ENCODE data around the gene MAMDC2. TPM values are rescaled to one million over a fixed set of nuclear protein-coding genes. Genes with fewer than 3 reads are reported as not detected.

Gene MAMDC2
- polyA plus RNA-seq, 2 of the 4 experiments (the other 2 are of a cell fraction) = 0.30 to 0.34 TPM

DNA sequence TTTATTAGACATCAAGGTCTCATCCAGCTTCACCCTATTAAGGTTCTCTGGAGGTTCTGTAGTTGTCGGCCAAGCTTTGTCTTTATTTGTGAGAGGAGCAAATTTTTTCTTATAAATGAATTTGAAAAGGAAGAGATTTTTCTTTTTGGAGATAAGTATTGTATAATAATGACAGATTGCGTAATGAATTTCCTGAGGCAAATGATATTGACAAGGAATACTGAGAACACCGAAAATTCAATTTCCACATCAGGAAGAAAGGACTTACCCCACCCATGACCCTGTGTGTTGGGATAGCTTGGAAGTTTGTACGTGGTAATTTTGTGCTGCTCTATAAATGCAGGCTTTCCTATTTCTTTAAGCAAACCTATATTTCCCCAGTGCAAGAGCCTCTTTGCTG lies 53.5 kb downstream of the MAMDC2 start:
- FAIRE-seq (no peak), ATAC-seq (no peak), DNase-seq (ENCODE audit: low read depth in 1 of 2, low spot score in 1 of 2) (no peak)
- H3K4me1 ChIP-seq = no peaks in the 10 kb centered on the region
- H3K4me3 ChIP-seq = no peak overlapping the region
- WGBS (ENCODE audit: missing lambda C conversion rate) = 29% methylated on average over 4 of the region's 4 CpGs
- no peak for TF ChIP-seq RARB (CRISPR knock-in tag; IDR thresholded peaks at IDR 0.05)
- no peaks in the 10 kb centered on the region for H3K9me3 ChIP-seq
- H3K27ac ChIP-seq = no peak overlapping the region
- POLR2A ChIA-PET = no interaction called here
- no peak overlapping the region for H3K4me2 ChIP-seq
- CTCF ChIA-PET = interaction anchor here (1.2 kb wide), 1 partner anchor 14 kb away, joined by 5 read pairs; no protein-coding TSS in a partner anchor

GRCh38 chr9:70100362-70100761 lies 56.7 kb downstream of the MAMDC2 start:
- no peak overlapping the region for H3K27ac ChIP-seq
- WGBS (ENCODE audit: missing lambda C conversion rate) = 42% methylated on average over 4 of the region's 4 CpGs
- POLR2A ChIA-PET = no interaction called here
- no peaks in the 10 kb centered on the region for H3K4me1 ChIP-seq
- TF ChIP-seq CBX2 (IDR thresholded peaks at IDR 0.05; ENCODE audit: borderline replicate concordance, low read depth) (no peak), PBX3 (IDR thresholded peaks at IDR 0.05) (no peak), NR3C1 (IDR thresholded peaks at IDR 0.05) (no peak), POLR2A (IDR thresholded peaks at IDR 0.05; ENCODE audit: low read length) (no peak), ELK1 (IDR thresholded peaks at IDR 0.05; ENCODE audit: low read depth, low read length) (no peak), EHMT2 (IDR thresholded peaks at IDR 0.05; ENCODE audit: low read depth) (no peak), MAFK (IDR thresholded peaks at IDR 0.05; ENCODE audit: partially characterized antibody) (no peak), ZSCAN20 (CRISPR knock-in tag; IDR thresholded peaks at IDR 0.05) (no peak), NPAS2 (CRISPR knock-in tag; IDR thresholded peaks at IDR 0.05; ENCODE audit: borderline replicate concordance) (no peak)
- TF ChIP-seq, protein P1, sequence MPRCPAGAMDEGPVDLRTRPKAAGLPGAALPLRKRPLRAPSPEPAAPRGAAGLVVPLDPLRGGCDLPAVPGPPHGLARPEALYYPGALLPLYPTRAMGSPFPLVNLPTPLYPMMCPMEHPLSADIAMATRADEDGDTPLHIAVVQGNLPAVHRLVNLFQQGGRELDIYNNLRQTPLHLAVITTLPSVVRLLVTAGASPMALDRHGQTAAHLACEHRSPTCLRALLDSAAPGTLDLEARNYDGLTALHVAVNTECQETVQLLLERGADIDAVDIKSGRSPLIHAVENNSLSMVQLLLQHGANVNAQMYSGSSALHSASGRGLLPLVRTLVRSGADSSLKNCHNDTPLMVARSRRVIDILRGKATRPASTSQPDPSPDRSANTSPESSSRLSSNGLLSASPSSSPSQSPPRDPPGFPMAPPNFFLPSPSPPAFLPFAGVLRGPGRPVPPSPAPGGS (IDR thresholded peaks at IDR 0.05) = no peak
- peak in 1 of 2 experiments; percentile 48; a peak in 3 of 6 replicates for ATAC-seq
- no peaks in the 10 kb centered on the region for H3K9me3 ChIP-seq
- CTCF ChIA-PET = interaction anchor here (5.0 kb wide), 1 partner anchor 12 kb away, joined by 29 read pairs; no protein-coding TSS in a partner anchor
- peak in 1 of 2 experiments; percentile 46 for DNase-seq (ENCODE audit: low read depth in 1 of 2, low spot score in 1 of 2)
- H3K4me3 ChIP-seq = no peak overlapping the region
- H3K4me2 ChIP-seq = no peak overlapping the region
- FAIRE-seq = no peak

DNA sequence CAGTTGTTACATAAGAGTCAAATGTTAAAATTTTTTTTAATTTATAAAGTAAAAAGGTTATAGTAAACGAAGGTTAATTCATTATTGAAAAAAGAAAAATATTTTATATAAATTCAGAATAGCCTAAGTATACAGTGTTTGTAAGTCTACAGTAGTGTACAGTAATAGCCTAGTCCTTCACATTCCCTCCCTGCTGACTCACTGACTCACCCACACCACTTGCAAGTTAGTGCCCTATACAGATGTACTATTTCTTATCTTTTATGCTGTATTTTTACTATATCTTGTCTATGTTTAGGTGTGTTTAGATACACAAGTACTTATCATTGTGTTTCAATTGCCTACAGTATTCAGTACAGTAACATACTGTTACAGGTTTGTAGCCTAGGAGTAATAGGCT lies 57.6 kb downstream of the MAMDC2 start:
- Histone ChIP-seq H3K9me3 (no peaks in the 10 kb centered on the region), H3K4me3 (no peak overlapping the region), H3K4me1 (no peaks in the 10 kb centered on the region), H3K27ac (no peak overlapping the region), H3K4me2 (no peak overlapping the region)
- ChIA-PET CTCF (interaction anchor here (5.0 kb wide), 1 partner anchor 11 kb away, joined by 29 read pairs; no protein-coding TSS in a partner anchor), POLR2A (no interaction called here)
- DNase-seq (ENCODE audit: low read depth in 1 of 2, low spot score in 1 of 2) = no peak
- WGBS (ENCODE audit: missing lambda C conversion rate) = 2% methylated on average over 1 of the region's 1 CpG
- TF ChIP-seq JUNB (IDR thresholded peaks at IDR 0.05) (no peak), GATA3 (IDR thresholded peaks at IDR 0.05; ENCODE audit: borderline replicate concordance) (no peak)
- no peak for FAIRE-seq
- ATAC-seq = no peak; a peak in 1 of 6 replicates

GRCh38 chr9:70105147-70105546 lies 61.5 kb downstream of the MAMDC2 start:
- Histone ChIP-seq H3K4me2 (no peak overlapping the region), H3K27ac (no peak overlapping the region), H3K4me3 (no peak overlapping the region), H3K9me3 (no peaks in the 10 kb centered on the region), H3K4me1 (no peaks in the 10 kb centered on the region)
- 38% methylated on average over 5 of the region's 5 CpGs for WGBS (ENCODE audit: missing lambda C conversion rate)
- ATAC-seq = no peak
- DNase-seq (ENCODE audit: low read depth in 1 of 2, low spot score in 1 of 2) = no peak
- ChIA-PET CTCF (no interaction called here), POLR2A (no interaction called here)
- no peak for FAIRE-seq
- TF ChIP-seq, protein P1 (IDR thresholded peaks at IDR 0.05) = no peak
- TF ChIP-seq RCOR1 (IDR thresholded peaks at IDR 0.05; ENCODE audit: low read depth, low read length) (no peak), NPAS2 (CRISPR knock-in tag; IDR thresholded peaks at IDR 0.05; ENCODE audit: borderline replicate concordance) (no peak), RARB (CRISPR knock-in tag; IDR thresholded peaks at IDR 0.05) (no peak), CBX2 (IDR thresholded peaks at IDR 0.05; ENCODE audit: borderline replicate concordance, low read depth) (no peak), CEBPB (IDR thresholded peaks at IDR 0.05) (no peak), GATA3 (IDR thresholded peaks at IDR 0.05; ENCODE audit: borderline replicate concordance) (no peak), POLR2AphosphoS2 (conservative IDR thresholded peaks at IDR 0.05; ENCODE audit: low read length) (no peak)
